GM12865 (cell line): ENCODE data around the gene TMEM60.

ENCODE experiments used
- DNase-seq: peaks from one replicate; pipeline ENCODE4 v3.0.0; 2010; ENCODE audit warnings: low read depth
- H3K4me3 ChIP-seq: 2 replicates; pipeline ENCODE4 v1.5.1; 2011; ENCODE audit warnings: mild to moderate bottlenecking, low read depth, low read length, control low read depth
- CTCF ChIP-seq: IDR thresholded peaks from 2 replicates; pipeline ENCODE4 v1.5.1; 2011; ENCODE audit warnings: low read length, control low read depth, low read depth, inconsistent platforms; ENCODE audit not compliant: insufficient read depth; ENCODE audit errors: missing control alignments

The TMEM60 gene

GRCh38 chr7:77812290-77812685 lies 14.1 kb upstream of the TMEM60 start:
- TF ChIP-seq CTCF = no peak
- no peak for DNase-seq
- H3K4me3 ChIP-seq = no peak overlapping the region

- no peak for DNase-seq
- no peak overlapping the region for H3K4me3 ChIP-seq
- TF ChIP-seq CTCF = no peak
Measured at GRCh38 chr7:77811516-77812289, 13.5 kb upstream of the TMEM60 start.

- H3K4me3 ChIP-seq = no peak overlapping the region
- peak; percentile 21 for DNase-seq
Measured at GRCh38 chr7:77808517-77808916, 10.3 kb upstream of the TMEM60 start.

GRCh38 chr7:77806425-77806824 lies 8.2 kb upstream of the TMEM60 start:
- no peak for DNase-seq
- H3K4me3 ChIP-seq = no peak overlapping the region
- TF ChIP-seq CTCF = no peak

More at GRCh38 chr7:77808517-77808916, 10.3 kb upstream of the TMEM60 start:
- TF ChIP-seq CTCF = no peak

GRCh38 chr7:77802557-77803405 lies 4.5 kb upstream of the TMEM60 start:
- no peak for TF ChIP-seq CTCF
- DNase-seq = no peak
- no peak overlapping the region for H3K4me3 ChIP-seq

GRCh38 chr7:77800730-77801129 lies 2.5 kb upstream of the TMEM60 start:
- TF ChIP-seq CTCF = no peak
- no peak for DNase-seq
- H3K4me3 ChIP-seq = peak overlapping the region; percentile 92; the same call in 1 of the 2 replicates
